CMK (cell line): ENCODE measurements around the gene ADAMTS2.

ENCODE experiments used
- DNase-seq: peaks from one replicate; pipeline ENCODE4 v3.0.0-alpha.2; 2010; ENCODE audit warnings: low read depth

The ADAMTS2 gene

GRCh38 chr5:179266291-179267070 lies 78.8 kb downstream of the ADAMTS2 start:
- DNase-seq, result no peak

- no peak for DNase-seq
Observed at GRCh38 chr5:179265514-179266290, 79.6 kb downstream of the ADAMTS2 start.

GRCh38 chr5:179264783-179265513 lies 80.3 kb downstream of the ADAMTS2 start:
- DNase-seq, result no peak

GRCh38 chr5:179264053-179264782 lies 81.0 kb downstream of the ADAMTS2 start:
- no peak for DNase-seq

GRCh38 chr5:179263391-179264052 lies 81.7 kb downstream of the ADAMTS2 start:
- no peak for DNase-seq

GRCh38 chr5:179262126-179262920 lies 82.9 kb downstream of the ADAMTS2 start:
- no peak for DNase-seq

- DNase-seq, result no peak
Observed at GRCh38 chr5:179261301-179262125, 83.7 kb downstream of the ADAMTS2 start.

- DNase-seq, result no peak
Observed at GRCh38 chr5:179260324-179261070, 84.8 kb downstream of the ADAMTS2 start.

GRCh38 chr5:179259731-179260323 lies 85.4 kb downstream of the ADAMTS2 start:
- DNase-seq, result no peak

- no peak for DNase-seq
Observed at GRCh38 chr5:179258922-179259730, 86.1 kb downstream of the ADAMTS2 start.

GRCh38 chr5:179258001-179258921 lies 87.0 kb downstream of the ADAMTS2 start:
- no peak for DNase-seq

- no peak for DNase-seq
Observed at GRCh38 chr5:179257176-179257682, 88.0 kb downstream of the ADAMTS2 start.

GRCh38 chr5:179256328-179257175 lies 88.7 kb downstream of the ADAMTS2 start:
- DNase-seq, result no peak

GRCh38 chr5:179255527-179256327 lies 89.5 kb downstream of the ADAMTS2 start:
- no peak for DNase-seq
